ENCODE data around the gene ASTN2.

DNA sequence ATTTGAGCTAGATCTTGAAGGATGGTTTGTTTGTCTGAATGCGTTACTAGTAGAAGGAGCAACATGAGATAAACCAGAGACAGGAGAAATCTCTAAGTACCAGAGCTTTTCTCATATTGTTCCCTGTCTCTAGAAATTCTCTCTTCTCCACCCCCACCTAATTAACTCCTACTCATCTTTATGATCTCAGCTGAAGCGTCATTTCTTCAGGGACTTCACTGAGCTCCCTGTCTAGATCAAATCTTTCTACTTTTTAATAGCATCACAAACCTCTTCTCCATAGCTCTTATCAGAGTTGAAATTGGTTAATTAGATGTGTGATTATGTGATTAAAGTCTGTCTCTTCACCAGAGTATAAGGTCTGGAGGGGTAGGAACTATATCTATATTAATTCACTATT lies 1035.0 kb downstream of the ASTN2 start:
- TF ChIP-seq, protein P1, sequence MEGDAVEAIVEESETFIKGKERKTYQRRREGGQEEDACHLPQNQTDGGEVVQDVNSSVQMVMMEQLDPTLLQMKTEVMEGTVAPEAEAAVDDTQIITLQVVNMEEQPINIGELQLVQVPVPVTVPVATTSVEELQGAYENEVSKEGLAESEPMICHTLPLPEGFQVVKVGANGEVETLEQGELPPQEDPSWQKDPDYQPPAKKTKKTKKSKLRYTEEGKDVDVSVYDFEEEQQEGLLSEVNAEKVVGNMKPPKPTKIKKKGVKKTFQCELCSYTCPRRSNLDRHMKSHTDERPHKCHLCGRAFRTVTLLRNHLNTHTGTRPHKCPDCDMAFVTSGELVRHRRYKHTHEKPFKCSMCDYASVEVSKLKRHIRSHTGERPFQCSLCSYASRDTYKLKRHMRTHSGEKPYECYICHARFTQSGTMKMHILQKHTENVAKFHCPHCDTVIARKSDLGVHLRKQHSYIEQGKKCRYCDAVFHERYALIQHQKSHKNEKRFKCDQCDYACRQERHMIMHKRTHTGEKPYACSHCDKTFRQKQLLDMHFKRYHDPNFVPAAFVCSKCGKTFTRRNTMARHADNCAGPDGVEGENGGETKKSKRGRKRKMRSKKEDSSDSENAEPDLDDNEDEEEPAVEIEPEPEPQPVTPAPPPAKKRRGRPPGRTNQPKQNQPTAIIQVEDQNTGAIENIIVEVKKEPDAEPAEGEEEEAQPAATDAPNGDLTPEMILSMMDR (IDR thresholded peaks at IDR 0.05; ENCODE audit: borderline replicate concordance, extremely low read depth, low read length, poor library complexity, severe bottlenecking), result no peak
- no peak for TF ChIP-seq EZH2 (IDR thresholded peaks at IDR 0.05; ENCODE audit: borderline replicate concordance, low read depth, low read length, severe bottlenecking)

Data from DND-41 (cell line).